ENCODE data around the gene SLC66A2.
A peak's percentile ranks its signal among the peaks of the same experiment; 100 is the strongest.

The SLC66A2 gene

GRCh38 chr18:79971211-79971952 lies 19.9 kb upstream of the SLC66A2 start:
- no peak for DNase-seq (ENCODE audit: low read depth)

GRCh38 chr18:79970419-79971133 lies 19.1 kb upstream of the SLC66A2 start:
- DNase-seq (ENCODE audit: low read depth) = no peak

- peak; percentile 85 for DNase-seq (ENCODE audit: low read depth)
Measured at GRCh38 chr18:79965119-79965902, 13.9 kb upstream of the SLC66A2 start.

GRCh38 chr18:79964330-79965118 lies 13.1 kb upstream of the SLC66A2 start, which contains the start of gene HSBP1L1:
Gene HSBP1L1, plus strand, starts transcription at chr18:79964643. Its CDS starts 93 bp downstream, at chr18:79964736.
- peak; percentile 50 for DNase-seq (ENCODE audit: low read depth)

- no peak for DNase-seq (ENCODE audit: low read depth)
Measured at GRCh38 chr18:79963658-79964329, 12.3 kb upstream of the SLC66A2 start.

- DNase-seq (ENCODE audit: low read depth) = no peak
Measured at GRCh38 chr18:79962835-79963657, 11.6 kb upstream of the SLC66A2 start.

GRCh38 chr18:79962311-79962710 lies 10.9 kb upstream of the SLC66A2 start:
- DNase-seq (ENCODE audit: low read depth) = peak; percentile 47

- DNase-seq (ENCODE audit: low read depth) = no peak
Measured at GRCh38 chr18:79961527-79962291, 10.3 kb upstream of the SLC66A2 start.

- no peak for DNase-seq (ENCODE audit: low read depth)
Measured at GRCh38 chr18:79960921-79961526, 9.6 kb upstream of the SLC66A2 start.

GRCh38 chr18:79960161-79960801 lies 8.8 kb upstream of the SLC66A2 start:
- DNase-seq (ENCODE audit: low read depth) = peak; percentile 60

GRCh38 chr18:79958981-79959380 lies 7.5 kb upstream of the SLC66A2 start:
- no peak for DNase-seq (ENCODE audit: low read depth)

GRCh38 chr18:79956276-79956675 lies 4.8 kb upstream of the SLC66A2 start:
- DNase-seq (ENCODE audit: low read depth) = no peak

GRCh38 chr18:79955302-79956075 lies 4.0 kb upstream of the SLC66A2 start:
- no peak for DNase-seq (ENCODE audit: low read depth)

- no peak for DNase-seq (ENCODE audit: low read depth)
Measured at GRCh38 chr18:79954791-79955190, 3.3 kb upstream of the SLC66A2 start.

- DNase-seq (ENCODE audit: low read depth) = no peak
Measured at GRCh38 chr18:79953971-79954651, 2.7 kb upstream of the SLC66A2 start.

GRCh38 chr18:79952996-79953559 lies 1.6 kb upstream of the SLC66A2 start:
- DNase-seq (ENCODE audit: low read depth) = no peak

GRCh38 chr18:79952456-79952995 lies 1.1 kb upstream of the SLC66A2 start:
- DNase-seq (ENCODE audit: low read depth) = no peak

Data from EH (cell line).